ENCODE measurements around the gene NPM3. TPM values are rescaled to one million over a fixed set of nuclear protein-coding genes. Genes with fewer than 3 reads are reported as not detected.

NPM3 gene
- total RNA-seq, 6 experiments from 2014 or later, result 4.7 to 31.8 (median 8.6) TPM

GRCh38 chr10:101816913-101817336 is 33.7 kb upstream of the NPM3 start:
- no peak for ATAC-seq
- peak overlapping the region; percentile 80 to 99 (median 95) for H3K4me3 ChIP-seq

GRCh38 chr10:101816376-101816775 is 33.1 kb upstream of the NPM3 start:
- peaks cover 0 to 19% (median 0%) of the 10 kb centered on the region in 4 donors for H3K4me1 ChIP-seq
- peak overlapping the region in 2 of 3 donors; percentile 90 to 98 for H3K27ac ChIP-seq
- TF ChIP-seq CTCF (IDR thresholded peaks at IDR 0.05) (no peak), POLR2A (IDR thresholded peaks at IDR 0.05) (no peak)
- no peak for ATAC-seq
- H3K27me3 ChIP-seq, result no peaks in the 10 kb centered on the region
- intact Hi-C loops (cut with DNase I), result no loop called here
- no peak for DNase-seq
- 0% methylated on average over 5 of the region's 5 CpGs for WGBS (ENCODE audit: insufficient coverage, low coverage, low lambda C conversion rate, missing lambda C conversion rate)
- peak overlapping the region; percentile 80 to 99 (median 95) for H3K4me3 ChIP-seq
- peaks cover 0 to 13% (median 0%) of the 10 kb centered on the region in 4 donors for H3K36me3 ChIP-seq
- H3K9me3 ChIP-seq, result no peaks in the 10 kb centered on the region

More at GRCh38 chr10:101816913-101817336, 33.7 kb upstream of the NPM3 start:
- Histone ChIP-seq H3K9me3 (no peaks in the 10 kb centered on the region), H3K4me1 (peaks cover 0 to 19% (median 0%) of the 10 kb centered on the region in 4 donors), H3K27me3 (no peaks in the 10 kb centered on the region), H3K27ac (peak overlapping the region; percentile 90 to 98 (median 91)), H3K36me3 (peaks cover 0 to 8% (median 0%) of the 10 kb centered on the region in 4 donors)
- intact Hi-C loops (cut with DNase I), result no loop called here
- TF ChIP-seq POLR2A (IDR thresholded peaks at IDR 0.05) (no peak), CTCF (IDR thresholded peaks at IDR 0.05) (no peak)
- under 1% methylated on average over 14 of the region's 14 CpGs for WGBS (ENCODE audit: insufficient coverage, low coverage, low lambda C conversion rate, missing lambda C conversion rate)
- no peak for DNase-seq

GRCh38 chr10:101814466-101815071 is 31.3 kb upstream of the NPM3 start:
- no peak for TF ChIP-seq POLR2A (IDR thresholded peaks at IDR 0.05)
- TF ChIP-seq CTCF (IDR thresholded peaks at IDR 0.05), result no peak
- H3K27me3 ChIP-seq, result no peaks in the 10 kb centered on the region
- peaks cover 3 to 31% (median 9%) of the 10 kb centered on the region in 4 donors for H3K36me3 ChIP-seq
- H3K4me3 ChIP-seq, result peak overlapping the region in 1 of 3 donors; percentile 80
- peaks cover 0 to 19% (median 0%) of the 10 kb centered on the region in 4 donors for H3K4me1 ChIP-seq
- ATAC-seq, result no peak
- no peak overlapping the region for H3K27ac ChIP-seq
- intact Hi-C loops (cut with DNase I), result no loop called here
- no peak for DNase-seq
- no peaks in the 10 kb centered on the region for H3K9me3 ChIP-seq
- WGBS (ENCODE audit: insufficient coverage, low coverage, low lambda C conversion rate, missing lambda C conversion rate), result 70% methylated on average over 8 of the region's 8 CpGs

GRCh38 chr10:101812606-101813005 is 29.4 kb upstream of the NPM3 start:
- Histone ChIP-seq H3K36me3 (peaks cover 3 to 51% (median 16%) of the 10 kb centered on the region in 4 donors), H3K4me1 (peaks cover 0 to 19% (median 0%) of the 10 kb centered on the region in 4 donors), H3K27ac (no peak overlapping the region), H3K27me3 (no peaks in the 10 kb centered on the region), H3K4me3 (no peak overlapping the region), H3K9me3 (no peaks in the 10 kb centered on the region)
- no peak for DNase-seq
- ATAC-seq, result no peak
- 66% methylated on average over 4 of the region's 4 CpGs for WGBS (ENCODE audit: insufficient coverage, low coverage, low lambda C conversion rate, missing lambda C conversion rate)
- intact Hi-C loops (cut with DNase I), result no loop called here
- no peak for TF ChIP-seq CTCF (IDR thresholded peaks at IDR 0.05)
- no peak for TF ChIP-seq POLR2A (IDR thresholded peaks at IDR 0.05)
